H9 (cell line): ENCODE results near the gene TXNRD1. TPM values are rescaled to one million over a fixed set of nuclear protein-coding genes. Genes with fewer than 3 reads are reported as not detected.
A peak's percentile ranks its signal among the peaks of the same experiment; 100 is the strongest.

Source experiments
- DNase-seq: peaks from one replicate; pipeline ENCODE4 v3.0.0-alpha.2; 2017
- H2AFZ ChIP-seq: one replicate; pipeline ENCODE4 v1.6.1; 2013; ENCODE audit warnings: mild to moderate bottlenecking, low read length, control low read depth, moderate library complexity
- H2AK5ac ChIP-seq: 2 replicates; pipeline ENCODE4 v1.6.1; 2013; ENCODE audit warnings: low read length, control low read depth, mixed read lengths; ENCODE audit not compliant: insufficient read length
- H2BK120ac ChIP-seq: one replicate; pipeline ENCODE4 v1.6.1; 2013; ENCODE audit warnings: low read depth, mild to moderate bottlenecking, low read length, control low read depth, inconsistent platforms; ENCODE audit not compliant: poor library complexity, severe bottlenecking
- H2BK12ac ChIP-seq: 2 replicates; pipeline ENCODE4 v1.6.1; 2013; ENCODE audit warnings: low read length, control low read depth, mixed read lengths, low read depth; ENCODE audit not compliant: insufficient read length
- H2BK15ac ChIP-seq: 2 replicates; pipeline ENCODE4 v1.6.1; 2013; ENCODE audit warnings: low read depth, low read length, control low read depth
- H2BK20ac ChIP-seq: one replicate; pipeline ENCODE4 v1.6.1; 2013; ENCODE audit warnings: low read depth, mild to moderate bottlenecking, low read length, control low read depth, inconsistent platforms; ENCODE audit not compliant: poor library complexity, severe bottlenecking
- H2BK5ac ChIP-seq: 2 replicates; pipeline ENCODE4 v1.6.1; 2013; ENCODE audit warnings: low read length, control low read depth, mixed read lengths; ENCODE audit not compliant: insufficient read length
- H3K14ac ChIP-seq: 2 replicates; pipeline ENCODE4 v1.6.1; 2013; ENCODE audit warnings: low read length, control low read depth; ENCODE audit not compliant: insufficient read depth
- H3K18ac ChIP-seq: 2 replicates; pipeline ENCODE4 v1.6.1; 2013; ENCODE audit warnings: low read depth, mild to moderate bottlenecking, mixed read lengths, low read length, control low read depth; ENCODE audit not compliant: insufficient read length
- H3K23ac ChIP-seq: 2 replicates; pipeline ENCODE4 v1.6.1; 2013; ENCODE audit warnings: low read length, control low read depth, mixed read lengths, low read depth; ENCODE audit not compliant: insufficient read length
- H3K23me2 ChIP-seq: 2 replicates; pipeline ENCODE4 v1.6.1; 2013; ENCODE audit warnings: low read depth, mild to moderate bottlenecking, mixed read lengths, low read length, control low read depth; ENCODE audit not compliant: insufficient read length, poor library complexity, severe bottlenecking
- H3K27ac ChIP-seq: 2 replicates; pipeline ENCODE4 v1.5.1; 2013; ENCODE audit warnings: low read length, control low read depth, mixed read lengths, low read depth; ENCODE audit not compliant: insufficient read length
- H3K27me3 ChIP-seq: 2 replicates; pipeline ENCODE4 v1.6.1; 2013; ENCODE audit warnings: low read length, control low read depth, inconsistent platforms; ENCODE audit not compliant: insufficient read depth
- H3K4ac ChIP-seq: 2 replicates; pipeline ENCODE4 v1.6.1; 2013; ENCODE audit warnings: low read depth, mild to moderate bottlenecking, control low read depth, inconsistent platforms, low read length, moderate library complexity
- H3K4me1 ChIP-seq: 2 replicates; pipeline ENCODE4 v1.6.1; 2013; ENCODE audit warnings: low read length, control low read depth, inconsistent platforms; ENCODE audit not compliant: insufficient read depth
- H3K4me2 ChIP-seq: 2 replicates; pipeline ENCODE4 v1.6.1; 2013; ENCODE audit warnings: low read length, control low read depth, mixed read lengths; ENCODE audit not compliant: insufficient read length, insufficient read depth
- H3K56ac ChIP-seq: 2 replicates; pipeline ENCODE4 v1.6.1; 2013; ENCODE audit warnings: low read depth, mild to moderate bottlenecking, mixed read lengths, low read length, control low read depth; ENCODE audit not compliant: insufficient read length
- H3K79me1 ChIP-seq: 2 replicates; pipeline ENCODE4 v1.6.1; 2013; ENCODE audit warnings: low read depth, mild to moderate bottlenecking, moderate library complexity, low read length, control low read depth, inconsistent platforms; ENCODE audit not compliant: insufficient read depth, poor library complexity, severe bottlenecking
- H3K79me2 ChIP-seq: 2 replicates; pipeline ENCODE4 v1.6.1; 2013; ENCODE audit warnings: low read length, control low read depth, inconsistent platforms; ENCODE audit not compliant: insufficient read depth
- H3K9ac ChIP-seq: 2 replicates; pipeline ENCODE4 v1.6.1; 2013; ENCODE audit warnings: low read length, control low read depth, mixed read lengths; ENCODE audit not compliant: insufficient read length; ENCODE audit errors: extremely low read depth
- H3K9me3 ChIP-seq: one replicate; pipeline ENCODE4 v1.6.1; 2013; ENCODE audit warnings: low read depth, low read length, inconsistent platforms; ENCODE audit not compliant: control insufficient read depth
- H3T11ph ChIP-seq: one replicate; pipeline ENCODE4 v1.6.1; 2013; ENCODE audit warnings: mild to moderate bottlenecking, low read length, control low read depth, inconsistent platforms
- H4K20me1 ChIP-seq: one replicate; pipeline ENCODE4 v1.6.1; 2013; ENCODE audit not compliant: control insufficient read depth, insufficient read length, insufficient read depth
- H4K5ac ChIP-seq: 2 replicates; pipeline ENCODE4 v1.6.1; 2013; ENCODE audit warnings: low read depth, mild to moderate bottlenecking, mixed read lengths, low read length, control low read depth; ENCODE audit not compliant: insufficient read length
- H4K8ac ChIP-seq: replicated peaks from 2 replicates; pipeline ENCODE4 v1.6.1; 2013; ENCODE audit warnings: low read length, control low read depth, mixed read lengths, low read depth; ENCODE audit not compliant: insufficient read length
- H4K91ac ChIP-seq: 2 replicates; pipeline ENCODE4 v1.6.1; 2013; ENCODE audit warnings: low read depth, mild to moderate bottlenecking, moderate library complexity, mixed read lengths, low read length, control low read depth; ENCODE audit not compliant: insufficient read length
- H3K27ac Mint-ChIP-seq, 3 experiments: 2 replicates in 2 of 3; 3 replicates in 1 of 3; pipeline ENCODE4 v1.8.0; 2020 to 2021; ENCODE audit warnings: mixed read lengths in 3 of 3, mild to moderate bottlenecking in 1 of 3, moderate library complexity in 1 of 3
- H3K27me3 Mint-ChIP-seq: 2 replicates; pipeline ENCODE4 v1.8.0; 2021; ENCODE audit warnings: low read depth, mild to moderate bottlenecking, moderate library complexity, mixed read lengths
- H3K36me3 Mint-ChIP-seq, 3 experiments: 2 replicates in 2 of 3; 3 replicates in 1 of 3; pipeline ENCODE4 v1.8.0; 2020 to 2021; ENCODE audit warnings: low read depth in 3 of 3, mixed read lengths in 3 of 3; ENCODE audit not compliant: insufficient read depth in 1 of 3
- H3K4me1 Mint-ChIP-seq, 2 experiments: 2 replicates each; pipeline ENCODE4 v1.8.0; 2020; ENCODE audit warnings: mixed read lengths in 2 of 2
- H3K4me3 Mint-ChIP-seq, 2 experiments: 2 replicates in 1 of 2; 3 replicates in 1 of 2; pipeline ENCODE4 v1.8.0; 2020 to 2021; ENCODE audit warnings: mild to moderate bottlenecking in 2 of 2, mixed read lengths in 2 of 2, moderate library complexity in 1 of 2
- H3K9me3 Mint-ChIP-seq, 2 experiments: 2 replicates in 1 of 2; 3 replicates in 1 of 2; pipeline ENCODE4 v1.8.0; 2020; ENCODE audit warnings: mild to moderate bottlenecking in 2 of 2, mixed read lengths in 2 of 2, moderate library complexity in 1 of 2
- CTCF ChIP-seq: fragments of 200-600 bp; sonication (generic); conservative IDR thresholded peaks from 3 replicates; pipeline ENCODE4 v1.8.0; 2021; ENCODE audit warnings: antibody characterized with exemption, mild to moderate bottlenecking
- WGBS: extraction: QIAGEN DNeasy Blood & Tissue Kit; methylation state at CpG from one replicate; pipeline ENCODE4 v1.1.7; 2013; ENCODE audit warnings: missing lambda C conversion rate, low lambda C conversion rate, mixed read lengths; ENCODE audit not compliant: insufficient read length; ENCODE audit errors: extremely low coverage; 5-methylcytosine and 5-hydroxymethylcytosine counted together
- total RNA-seq: library from RNA; stranded (reverse); gene quantifications from 2 replicates; pipeline ENCODE4 v1.2.1, GENCODE V29; 2021

The TXNRD1 gene
- total RNA-seq, 1 experiment from 2014 or later: 100 TPM

GRCh38 chr12:104354167-104354867 is 138.7 kb downstream of the TXNRD1 start:
- Histone ChIP-seq H3K23ac (no peak overlapping the region), H3T11ph (no peak overlapping the region), H4K5ac (no peak overlapping the region), H3K18ac (no peak overlapping the region), H4K8ac (no peak overlapping the region), H3K79me1 (no peaks in the 10 kb centered on the region), H2BK120ac (no peak overlapping the region), H4K20me1 (no peaks in the 10 kb centered on the region), H2AK5ac (no peak overlapping the region), H2BK5ac (no peak overlapping the region), H3K27me3 (no peaks in the 10 kb centered on the region), H2BK15ac (no peak overlapping the region), H3K27ac (no peak overlapping the region), H3K56ac (no peak overlapping the region), H4K91ac (no peak overlapping the region), H3K9me3 (no peaks in the 10 kb centered on the region), H2AFZ (no peak overlapping the region), H3K4me1 (peaks cover 9% of the 10 kb centered on the region), H3K4ac (no peak overlapping the region), H2BK12ac (no peak overlapping the region), H3K23me2 (no peaks in the 10 kb centered on the region), H3K9ac (no peak overlapping the region), H3K79me2 (no peaks in the 10 kb centered on the region), H3K14ac (no peak overlapping the region), H3K4me2 (no peak overlapping the region), H2BK20ac (no peak overlapping the region)
- no CpG with 5 or more reads among the region's 6 CpGs for WGBS
- no peak for TF ChIP-seq CTCF
- Mint-ChIP-seq H3K27me3 (no peaks in the 10 kb centered on the region; the same call in 1 of the 2 replicates), H3K9me3 (no peaks in the 10 kb centered on the region), H3K36me3 (peaks cover 2 to 8% (median 5%) of the 10 kb centered on the region in 3 experiments; a peak in 6 of 7 replicates), H3K27ac (no peak overlapping the region), H3K4me1 (peaks cover 19 to 25% of the 10 kb centered on the region in 2 experiments), H3K4me3 (no peak overlapping the region)
- DNase-seq: peak; percentile 4
